Sigmoid colon (tissue), 3 donors: Measurements from ENCODE around the gene FOXN3.

Experiments
- CTCF ChIP-seq, 4 experiments: fragments of 450-650 bp in 3 of 4; fragments of 200-600 bp in 1 of 4; IDR thresholded peaks; one replicate each; pipeline ENCODE4 v1.5.1; 2016 to 2019; ENCODE audit warnings: antibody characterized with exemption in 4 of 4, mild to moderate bottlenecking in 3 of 4, moderate library complexity in 2 of 4
- POLR2A ChIP-seq, 2 donors: fragments of 450-650 bp; IDR thresholded peaks; one replicate each; pipeline ENCODE4 v1.6.1; 2016; ENCODE audit warnings: antibody characterized with exemption in 2 of 2, mild to moderate bottlenecking in 2 of 2, moderate library complexity in 2 of 2

- TF ChIP-seq CTCF (IDR thresholded peaks at IDR 0.05) (no peak), POLR2A (IDR thresholded peaks at IDR 0.05) (no peak)
Observed at GRCh38 chr14:89454996-89455395, 38.0 kb upstream of the FOXN3 start.
